Epidermal melanocyte (primary cell): ENCODE results near the gene BICDL2.
"Not testable (repeated sequence)": the region's sequence is repeated elsewhere in the genome, so short reads cannot be mapped to it uniquely, and the experiment has no call there.

Experiments
- DNase-seq: peaks from one replicate; pipeline ENCODE4 v3.0.0; 2011; ENCODE audit warnings: low spot score; ENCODE audit not compliant: insufficient read length

Gene BICDL2, protein sequence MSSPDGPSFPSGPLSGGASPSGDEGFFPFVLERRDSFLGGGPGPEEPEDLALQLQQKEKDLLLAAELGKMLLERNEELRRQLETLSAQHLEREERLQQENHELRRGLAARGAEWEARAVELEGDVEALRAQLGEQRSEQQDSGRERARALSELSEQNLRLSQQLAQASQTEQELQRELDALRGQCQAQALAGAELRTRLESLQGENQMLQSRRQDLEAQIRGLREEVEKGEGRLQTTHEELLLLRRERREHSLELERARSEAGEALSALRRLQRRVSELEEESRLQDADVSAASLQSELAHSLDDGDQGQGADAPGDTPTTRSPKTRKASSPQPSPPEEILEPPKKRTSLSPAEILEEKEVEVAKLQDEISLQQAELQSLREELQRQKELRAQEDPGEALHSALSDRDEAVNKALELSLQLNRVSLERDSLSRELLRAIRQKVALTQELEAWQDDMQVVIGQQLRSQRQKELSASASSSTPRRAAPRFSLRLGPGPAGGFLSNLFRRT

DNA sequence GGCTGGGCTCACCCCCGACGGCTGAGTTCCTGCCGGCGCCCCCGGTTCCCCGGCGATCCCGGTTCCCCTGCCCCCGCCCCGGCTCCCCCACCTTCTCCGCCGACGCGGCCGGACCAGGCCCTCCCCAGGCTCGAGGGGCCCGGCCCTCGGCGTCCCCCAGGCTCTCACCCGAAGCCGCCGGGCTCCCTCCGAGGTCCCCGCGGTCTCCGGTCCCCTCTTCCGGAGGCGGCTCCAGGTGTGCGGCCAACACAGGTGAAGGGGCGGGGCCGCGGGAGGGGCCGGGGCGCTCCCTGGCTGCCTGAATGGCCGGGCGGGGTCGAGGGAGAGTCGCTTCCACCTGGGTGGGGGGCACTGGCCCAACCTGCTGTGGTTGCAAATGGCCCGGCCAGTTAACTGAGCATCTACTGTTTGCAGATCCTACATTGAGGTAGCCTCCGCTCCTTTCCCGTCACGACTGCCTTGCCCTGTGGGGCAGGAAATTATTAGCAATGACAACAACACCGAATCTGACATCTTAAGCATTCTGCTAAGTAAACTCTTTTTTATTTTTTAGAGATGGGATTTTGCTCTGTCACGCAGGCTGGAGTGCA, at the start of gene BICDL2:
Gene BICDL2, minus strand, starts transcription at position 219 of the 590 bp plus-strand sequence. CDS start 1,448 bp downstream, outside the sequence.
- no peak for DNase-seq

DNA sequence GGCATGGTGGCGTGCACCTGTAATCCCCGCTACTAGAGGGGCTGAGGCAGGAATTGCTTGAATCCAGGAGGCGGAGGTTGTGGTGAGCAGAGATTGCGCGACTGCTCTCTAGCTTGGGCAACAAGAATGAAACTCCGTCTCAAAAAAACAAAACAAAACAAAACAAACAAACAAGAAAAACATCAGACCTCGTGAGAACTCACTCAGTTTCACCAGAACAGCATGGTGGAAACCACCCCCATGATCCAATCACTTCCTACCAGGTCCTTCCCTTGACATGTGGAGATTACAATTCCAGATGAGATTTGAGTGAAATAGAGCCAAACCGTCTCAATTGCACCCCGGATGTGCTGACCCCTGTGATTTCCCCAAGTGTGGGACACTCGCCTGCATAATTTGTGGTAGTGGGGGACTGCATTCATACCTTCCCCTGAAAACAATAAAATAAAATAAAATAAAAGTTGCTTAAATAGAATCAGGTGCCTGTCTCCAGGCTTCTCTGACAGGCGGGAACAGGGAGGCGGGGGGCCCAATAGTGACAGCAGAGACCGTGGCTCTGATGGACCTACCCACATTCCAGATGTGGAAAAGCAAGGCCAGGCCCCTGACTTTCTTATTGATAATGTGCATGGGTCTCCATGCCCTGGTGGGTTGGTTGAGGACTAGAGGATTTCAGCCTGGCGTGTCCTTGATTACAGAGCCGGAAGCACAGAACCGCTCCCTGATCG, 49.3 kb upstream of the BICDL2 start:
- DNase-seq: no peak

DNA sequence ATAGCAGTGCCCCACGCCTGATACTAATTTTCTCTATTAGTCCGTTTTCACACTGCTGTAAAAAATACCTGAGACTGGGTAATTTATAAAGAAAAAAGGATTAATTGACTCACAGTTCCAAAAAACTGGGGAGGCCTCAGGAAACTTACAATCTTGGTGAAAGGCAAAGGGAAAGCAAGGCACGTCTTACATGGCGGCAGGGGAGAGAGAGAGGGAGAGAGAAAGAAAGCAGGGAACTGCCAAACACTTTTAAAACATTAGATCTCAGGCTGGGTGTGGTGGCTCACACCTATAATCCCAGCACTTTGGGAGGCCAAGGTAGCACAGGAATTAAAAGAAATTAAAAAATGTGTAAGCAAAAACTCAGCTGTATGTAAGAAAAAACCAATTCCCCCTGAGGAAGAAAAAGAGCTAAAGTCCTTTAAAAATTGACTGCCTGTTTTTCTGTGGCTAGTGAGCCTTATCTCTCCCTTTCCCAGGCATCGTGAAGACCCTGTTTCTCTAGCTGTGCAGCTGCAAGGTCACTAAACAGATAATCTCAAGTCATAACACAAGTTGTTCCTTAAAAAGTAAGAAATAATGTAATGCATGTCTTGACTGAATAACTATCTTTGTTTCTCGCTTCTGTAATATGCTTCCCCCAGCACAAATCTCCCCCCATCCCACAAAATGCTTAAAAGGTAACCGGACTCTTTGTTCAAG, 48.4 kb upstream of the BICDL2 start:
- no peak for DNase-seq

DNA sequence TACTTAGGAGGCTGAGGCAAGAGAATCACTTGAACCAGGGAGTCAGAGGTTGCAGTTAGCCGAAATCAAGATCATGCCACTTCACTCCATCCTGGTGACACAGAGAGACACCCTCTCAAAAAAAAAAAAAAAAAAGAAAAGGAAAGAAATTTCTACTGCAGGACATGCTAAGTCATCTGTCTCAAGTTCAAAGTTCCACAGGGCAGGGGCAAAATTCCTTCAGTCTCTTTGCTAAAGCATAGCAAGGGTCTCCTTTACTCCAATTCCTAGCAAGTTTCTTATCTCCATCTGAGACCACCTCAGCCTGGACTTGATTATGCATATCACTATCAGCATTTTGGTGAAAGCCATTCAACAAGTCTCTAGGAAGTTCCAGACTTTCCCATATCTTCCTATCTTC, 47.7 kb upstream of the BICDL2 start:
- DNase-seq: no peak

DNA sequence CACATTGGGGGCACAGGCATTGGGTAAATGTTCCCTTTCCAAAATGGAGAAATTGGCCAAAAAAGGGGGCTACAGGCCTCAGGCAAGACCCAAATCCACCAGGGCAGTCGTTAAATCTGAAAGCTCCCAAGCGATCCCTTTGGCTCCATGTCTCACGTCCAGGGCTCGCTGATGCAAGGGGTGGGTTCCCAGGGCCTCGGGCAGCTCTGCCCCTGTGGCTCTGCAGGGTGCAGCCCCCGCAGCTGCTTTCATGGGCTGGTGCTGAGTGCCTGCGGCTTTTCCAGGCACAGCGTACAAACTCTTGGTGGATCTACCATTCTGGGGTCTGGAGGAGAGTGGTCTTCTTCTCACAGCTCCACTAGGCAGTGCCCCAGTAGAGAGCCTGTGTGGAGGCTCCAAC, 46.7 kb upstream of the BICDL2 start:
- DNase-seq: not testable (repeated sequence)

DNA sequence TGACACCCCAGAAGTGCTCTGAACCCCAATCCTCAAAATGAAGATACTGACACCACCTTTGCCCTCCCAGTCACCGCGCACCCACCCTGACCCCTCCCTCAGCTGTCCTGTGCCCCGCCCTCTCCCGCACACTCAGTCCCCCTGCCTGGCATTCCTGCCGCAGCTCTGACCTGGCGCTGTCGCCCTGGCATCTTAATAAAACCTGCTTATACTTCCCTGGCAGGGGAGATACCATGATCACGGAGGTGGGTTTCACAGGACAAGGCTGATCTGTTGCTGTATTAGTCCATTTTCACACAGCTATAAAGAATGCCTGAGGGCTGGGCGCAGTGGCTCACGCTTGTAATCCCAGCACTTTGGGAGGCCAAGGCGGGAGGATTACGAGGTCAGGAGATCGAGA, 45.2 kb upstream of the BICDL2 start:
- DNase-seq: not testable (repeated sequence)

DNA sequence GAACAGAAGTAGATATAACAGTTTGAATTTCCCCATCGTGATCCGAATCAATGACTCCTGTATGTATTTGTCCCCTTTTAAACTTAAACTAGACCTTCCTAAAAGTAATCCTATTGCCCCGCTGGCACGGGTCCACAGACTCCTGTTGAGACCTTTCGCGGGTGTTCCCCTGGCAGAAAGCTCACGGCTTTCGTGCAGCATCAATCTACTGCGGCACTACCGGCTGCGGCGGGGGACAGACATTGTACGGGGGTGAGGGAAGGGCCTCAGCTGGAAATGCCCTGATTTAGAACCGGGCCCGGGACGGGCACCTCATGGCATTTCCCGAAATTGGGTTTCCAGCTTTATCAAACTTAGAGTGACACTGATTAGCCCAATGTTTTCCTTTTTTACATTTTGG, 43.3 kb upstream of the BICDL2 start:
- no peak for DNase-seq

DNA sequence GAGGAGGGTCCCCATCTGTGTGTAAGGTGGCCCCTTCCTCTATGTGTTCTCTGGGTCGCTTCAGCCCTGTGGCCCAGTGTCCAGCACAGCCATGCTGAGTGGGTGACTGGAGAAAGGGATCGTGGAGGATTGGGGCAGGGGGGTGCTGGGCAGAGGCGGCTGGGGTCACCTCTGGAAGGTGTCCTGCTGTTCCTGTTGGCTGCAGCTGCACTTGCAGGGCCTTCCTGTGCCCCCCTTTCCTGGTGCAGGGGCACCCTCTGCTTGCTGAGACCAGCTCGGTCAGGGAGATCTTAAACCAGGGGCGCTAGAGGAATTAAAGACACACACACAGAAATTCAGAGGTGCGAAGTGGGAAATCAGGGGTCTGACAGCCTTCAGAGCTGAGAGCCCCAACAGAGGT, 39.8 kb upstream of the BICDL2 start:
- DNase-seq: no peak

DNA sequence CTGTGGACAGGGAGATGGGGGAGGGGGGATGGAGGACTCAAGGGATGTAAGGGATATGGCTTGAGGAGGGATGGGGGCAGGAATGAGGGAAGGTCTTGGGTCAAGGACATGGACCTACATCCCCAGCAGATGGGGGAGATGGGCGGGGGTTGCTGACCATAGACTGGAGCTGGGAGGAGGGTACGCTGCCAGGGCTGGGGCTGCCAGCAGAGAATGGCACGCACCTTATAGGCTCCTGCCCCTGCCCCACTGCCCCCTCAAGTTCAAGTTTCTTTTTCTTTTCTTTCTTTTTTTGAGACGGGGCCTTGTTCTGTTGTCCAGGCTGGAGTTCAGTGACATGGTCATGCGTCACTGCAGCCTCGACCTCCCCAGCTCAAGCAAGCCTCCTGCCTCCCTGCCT, 39.2 kb upstream of the BICDL2 start:
- not testable (repeated sequence) for DNase-seq

DNA sequence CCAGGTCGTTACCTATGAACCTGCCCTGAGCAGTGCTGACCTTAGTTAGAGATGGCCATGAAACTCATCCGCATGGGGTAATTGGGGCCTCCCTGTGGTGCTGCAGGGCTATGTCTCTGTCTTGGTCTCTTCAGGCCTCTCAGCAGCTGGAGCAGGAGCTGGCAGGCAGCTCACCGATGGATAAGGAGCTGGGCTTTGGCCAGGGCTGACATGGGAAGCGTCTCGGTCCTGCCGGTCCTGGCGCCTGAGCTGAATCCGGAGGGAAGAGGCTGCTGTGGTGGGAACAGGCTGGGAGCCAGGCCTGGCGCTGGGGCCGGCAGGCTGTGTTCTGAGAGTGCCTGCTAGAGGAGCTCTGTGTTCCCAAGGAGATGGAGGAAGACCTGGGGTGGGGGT, 38.8 kb upstream of the BICDL2 start:
- no peak for DNase-seq

DNA sequence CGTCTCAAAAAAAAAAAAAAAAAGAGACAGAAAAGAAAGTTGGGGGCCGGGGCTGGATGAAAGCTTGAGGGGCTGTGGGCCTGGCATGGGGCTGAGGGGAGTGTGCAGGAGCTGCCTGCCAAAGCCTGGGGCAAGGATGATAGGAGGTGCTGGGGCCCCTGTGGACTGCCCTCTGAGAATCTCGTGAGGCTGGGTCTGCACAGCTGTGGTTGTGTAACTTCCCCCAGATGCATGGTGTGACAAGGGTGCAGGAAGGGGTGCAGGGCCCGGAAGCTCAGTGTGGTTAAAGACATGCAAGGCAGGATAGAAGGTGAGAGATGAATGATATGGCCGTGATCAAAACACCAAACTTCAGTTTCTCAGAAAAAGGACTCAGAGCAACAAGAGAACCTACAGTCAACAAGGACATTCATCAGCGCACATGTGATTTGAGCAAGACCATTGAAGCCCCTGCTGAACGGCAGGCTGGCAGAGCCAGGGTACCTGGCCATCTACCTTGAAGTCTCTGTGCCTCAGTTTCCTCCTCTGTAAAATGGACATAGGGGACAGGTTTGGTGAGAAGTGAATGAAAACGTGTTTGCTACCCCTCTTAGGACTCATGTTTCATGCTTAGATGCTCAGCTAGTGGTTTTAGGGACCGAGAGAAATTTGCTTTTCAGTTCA, 38.2 kb upstream of the BICDL2 start:
- no peak for DNase-seq

DNA sequence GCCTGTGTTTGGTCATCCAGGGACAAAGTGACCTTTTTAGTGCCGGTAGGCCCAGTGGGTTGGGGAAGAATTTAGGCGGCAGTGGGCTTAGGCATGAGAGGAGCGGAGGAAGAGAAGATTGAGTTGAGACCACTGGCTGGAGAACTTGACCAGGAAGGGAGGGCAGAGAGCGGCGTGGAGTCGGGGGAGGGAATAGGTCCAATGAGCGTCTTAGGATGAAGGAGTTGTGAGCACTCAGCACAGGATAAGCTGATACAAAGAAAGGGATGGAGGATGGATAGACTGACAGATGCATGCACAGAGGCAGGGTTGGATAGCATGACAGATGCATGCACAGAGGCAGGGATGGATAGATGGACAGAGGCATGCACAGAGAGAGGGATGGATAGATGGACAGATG, 36.7 kb upstream of the BICDL2 start:
- DNase-seq: no peak

DNA sequence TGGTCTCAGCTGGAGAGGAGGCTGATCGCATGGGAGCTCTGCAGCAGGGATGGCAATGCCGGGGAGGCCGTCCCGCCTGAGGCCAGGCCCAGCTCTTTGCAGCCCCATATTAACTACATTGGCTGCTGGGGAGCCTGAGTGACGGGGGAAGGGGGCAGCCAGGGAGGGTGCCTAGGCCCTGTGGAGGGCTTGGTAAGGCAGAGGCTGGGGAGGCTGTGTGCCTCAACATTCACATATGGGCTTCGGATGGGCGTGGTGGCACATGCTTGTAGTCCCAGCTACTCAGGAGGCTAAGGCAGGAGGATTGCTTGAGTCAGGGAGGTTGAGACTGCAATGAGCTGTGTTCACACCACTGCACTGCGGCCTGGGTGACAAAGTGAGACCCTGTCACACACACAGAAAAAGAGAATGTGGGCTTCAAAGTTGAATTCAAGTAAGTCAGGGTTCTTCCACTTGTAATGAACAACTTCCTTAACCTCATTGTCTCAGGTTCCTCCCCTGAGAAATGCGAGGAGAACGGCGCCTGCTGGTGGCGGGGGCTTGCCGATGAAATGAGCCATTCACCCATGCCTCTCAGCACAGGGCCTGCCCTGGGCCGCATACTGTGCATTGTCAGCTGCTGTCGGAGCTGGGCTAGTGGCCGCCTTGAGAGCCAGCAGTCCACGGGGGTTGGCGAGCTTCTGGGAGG, 36.0 kb upstream of the BICDL2 start:
- not testable (repeated sequence) for DNase-seq

DNA sequence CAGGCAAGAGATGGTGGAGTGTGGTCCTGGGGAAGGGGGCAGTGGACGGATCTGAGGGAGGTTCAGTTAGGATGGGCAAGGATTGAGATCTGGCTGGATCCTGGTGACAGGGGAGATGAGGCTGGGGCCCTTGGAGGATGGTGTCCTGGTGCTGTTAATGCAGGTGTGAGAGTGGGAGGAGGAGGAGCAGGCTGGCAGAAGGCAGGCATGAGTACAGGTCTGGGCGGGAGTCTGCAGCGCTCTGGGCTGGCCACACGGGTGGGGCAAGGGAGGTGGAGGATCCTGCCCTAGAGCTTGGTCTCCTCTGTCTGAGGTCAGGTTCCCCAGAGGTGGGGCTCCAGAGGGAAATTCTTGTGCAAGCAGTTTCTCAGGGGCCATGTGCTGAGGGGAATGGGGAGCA, 35.4 kb upstream of the BICDL2 start:
- DNase-seq: not testable (repeated sequence)

DNA sequence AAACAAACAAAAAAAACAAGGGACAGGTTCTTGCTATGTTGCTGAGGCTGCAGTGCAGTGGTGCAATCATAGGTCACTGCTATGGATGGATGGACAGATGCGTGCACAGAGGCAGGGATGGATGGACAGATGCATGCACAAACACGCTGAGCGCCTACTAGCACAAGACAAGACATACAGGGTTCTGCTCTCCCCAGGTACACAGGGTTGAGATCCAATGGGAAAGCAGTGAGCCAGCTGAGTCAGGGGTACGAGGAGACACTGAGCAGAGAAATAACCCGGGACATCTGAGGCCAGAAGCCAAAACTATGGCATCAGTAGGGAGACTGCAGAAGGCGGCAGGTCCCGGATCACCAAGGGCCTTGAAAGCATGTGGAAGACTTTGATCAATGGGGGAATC, 34.9 kb upstream of the BICDL2 start:
- DNase-seq: no peak

DNA sequence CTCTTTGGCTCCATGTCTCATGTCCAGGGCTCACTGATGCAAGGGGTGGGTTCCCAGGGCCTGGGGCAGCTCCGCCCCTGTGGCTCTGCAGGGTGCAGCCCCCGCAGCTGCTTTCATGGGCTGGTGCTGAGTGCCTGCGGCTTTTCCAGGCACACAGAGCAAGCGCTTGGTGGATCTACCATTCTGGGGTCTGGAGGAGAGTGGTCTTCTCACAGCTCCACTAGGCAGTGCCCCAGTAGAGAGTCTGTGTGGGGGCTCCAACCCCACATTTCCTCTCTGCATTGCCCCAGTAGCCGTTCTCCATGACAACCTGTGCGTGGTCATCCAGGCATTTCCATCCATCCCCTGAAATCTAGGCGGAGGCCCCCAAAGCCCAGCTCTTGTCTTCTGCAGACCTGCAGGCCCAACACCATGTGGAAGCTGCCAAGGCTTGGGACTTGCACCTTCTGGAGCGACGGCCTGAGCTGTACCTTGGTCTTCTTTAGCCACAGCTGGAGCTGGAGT, 33.9 kb upstream of the BICDL2 start:
- no peak for DNase-seq

DNA sequence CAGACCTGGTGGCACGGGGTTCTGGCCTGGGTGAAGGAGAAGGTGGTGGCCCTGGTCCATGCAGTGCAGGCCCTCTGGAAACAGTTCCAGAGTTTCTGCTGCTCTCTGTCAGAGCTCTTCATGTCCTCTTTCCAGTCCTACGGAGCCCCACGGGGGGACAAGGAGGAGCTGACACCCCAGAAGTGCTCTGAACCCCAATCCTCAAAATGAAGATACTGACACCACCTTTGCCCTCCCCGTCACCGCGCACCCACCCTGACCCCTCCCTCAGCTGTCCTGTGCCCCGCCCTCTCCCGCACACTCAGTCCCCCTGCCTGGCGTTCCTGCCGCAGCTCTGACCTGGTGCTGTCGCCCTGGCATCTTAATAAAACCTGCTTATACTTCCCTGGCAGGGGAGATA, 32.4 kb upstream of the BICDL2 start:
- DNase-seq: not testable (repeated sequence)

DNA sequence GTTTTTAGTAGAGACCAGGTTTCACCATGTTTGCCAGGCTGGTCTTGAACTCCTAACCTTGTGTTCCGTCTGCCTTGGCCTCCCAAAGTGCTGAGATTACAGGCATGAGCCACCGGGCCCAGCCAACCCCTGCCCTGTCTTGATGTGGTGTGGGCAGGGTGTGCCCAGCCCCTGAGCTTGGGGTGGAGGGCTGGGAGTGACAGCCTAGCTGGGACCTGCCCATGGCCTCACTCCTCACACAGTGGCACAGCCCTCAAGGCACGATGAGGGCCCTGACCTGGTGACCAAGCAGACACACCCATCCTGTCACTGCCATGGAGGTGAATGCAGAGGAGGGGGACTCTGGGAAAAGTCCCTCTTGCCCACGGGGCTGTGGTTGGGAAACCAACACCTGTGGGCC, 31.7 kb upstream of the BICDL2 start:
- DNase-seq: no peak

DNA sequence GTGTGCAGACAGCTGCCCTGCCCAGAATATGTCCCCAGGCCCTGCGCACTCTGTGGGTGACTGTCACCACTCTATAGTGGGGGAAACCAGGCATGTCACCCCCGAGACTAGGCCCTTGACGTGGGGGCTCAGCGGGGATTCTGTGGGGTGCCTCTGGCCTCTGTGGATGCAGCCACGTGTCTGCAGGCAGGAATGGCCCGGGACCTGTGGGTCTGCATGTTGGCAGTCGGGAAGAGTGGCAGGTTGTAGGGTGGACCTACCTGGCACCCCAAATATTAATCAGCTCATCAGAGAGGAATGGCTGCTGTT, 29.6 kb upstream of the BICDL2 start:
- no peak for DNase-seq

DNA sequence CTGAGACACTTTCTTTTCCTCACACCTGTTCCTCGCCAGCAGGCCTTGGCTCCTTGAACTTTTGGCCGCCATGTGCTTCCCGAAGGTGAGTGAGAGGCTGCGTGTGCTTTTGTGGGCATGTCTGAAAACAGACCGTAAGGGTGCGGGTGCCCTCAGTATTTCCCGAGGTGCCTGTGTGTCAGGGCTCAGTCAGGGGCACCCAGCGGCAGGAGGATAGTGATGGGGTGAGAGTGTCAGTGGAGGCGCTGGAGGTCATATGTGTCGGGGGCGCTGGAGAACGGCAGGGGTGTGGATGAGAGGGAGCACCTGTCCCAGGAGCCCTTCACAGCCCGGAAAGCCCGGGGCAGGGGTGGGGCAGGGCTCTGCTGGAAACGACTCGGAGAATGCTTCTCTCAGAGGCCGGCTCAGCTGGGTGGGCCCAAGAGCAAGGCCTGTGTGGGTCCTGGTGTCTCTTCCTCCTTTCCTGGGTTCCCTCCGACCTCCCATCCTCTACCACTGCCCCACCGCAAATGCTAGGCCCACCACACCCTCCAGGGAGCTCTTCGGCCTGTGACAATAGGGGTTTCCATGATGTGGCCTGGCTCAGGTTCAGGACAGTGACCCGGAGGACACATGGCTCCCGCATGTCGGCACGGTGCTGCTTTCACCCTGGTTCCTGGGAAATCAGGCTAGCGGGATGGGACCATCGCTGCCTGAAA, 29.1 kb upstream of the BICDL2 start:
- DNase-seq: no peak
